H1 (cell line): ENCODE results near the gene KCNC3. TPM values are rescaled to one million over a fixed set of nuclear protein-coding genes. Genes with fewer than 3 reads are reported as not detected.

Source experiments
- CTCF ChIA-PET: fragments of 300-600 bp; sonication (Branson Sonifier 250); formaldehyde crosslinking; loops from one replicate; lab custom pipeline; 2021; ENCODE audit not compliant: partially characterized antibody; lab: Charles Lee
- POLR2A ChIA-PET: fragments of 300-600 bp; sonication (Branson Sonifier 250); formaldehyde crosslinking; loops from one replicate; lab custom pipeline; 2021; ENCODE audit warnings: inconsistent platforms; ENCODE audit not compliant: partially characterized antibody; lab: Charles Lee
- DNase-seq, 2 experiments: peaks; one replicate each; pipeline versions ENCODE4 v3.0.0 to v3.0.0-alpha.2; 2010 to 2022; ENCODE audit warnings: low spot score in 2 of 2, low read depth in 1 of 2, mixed read lengths in 1 of 2
- FAIRE-seq: peaks from 2 replicates; lab custom pipeline; 2011; peaks lifted over from hg19 to GRCh38; lab: Jason Lieb, UNC
- H2AFZ ChIP-seq: 2 replicates; pipeline ENCODE4 v1.8.1; 2012; ENCODE audit warnings: low read length, inconsistent platforms
- H2AK5ac ChIP-seq: 2 replicates; pipeline ENCODE4 v1.6.1; 2013; ENCODE audit warnings: low read depth, low read length
- H2BK120ac ChIP-seq: replicated peaks from 2 replicates; pipeline ENCODE3; 2013; ENCODE audit warnings: low read depth, low read length, inconsistent platforms
- H2BK12ac ChIP-seq: 2 replicates; pipeline ENCODE4 v1.6.1; 2013; ENCODE audit warnings: low read depth, low read length
- H2BK15ac ChIP-seq: 2 replicates; pipeline ENCODE4 v1.6.1; 2013; ENCODE audit warnings: low read length
- H2BK20ac ChIP-seq: 2 replicates; pipeline ENCODE4 v1.6.1; 2013; ENCODE audit warnings: low read length
- H2BK5ac ChIP-seq: 2 replicates; pipeline ENCODE4 v1.6.1; 2013; ENCODE audit warnings: low read depth, low read length
- H3K14ac ChIP-seq: 2 replicates; pipeline ENCODE4 v1.6.1; 2013; ENCODE audit warnings: inconsistent platforms; ENCODE audit not compliant: insufficient read length
- H3K18ac ChIP-seq: 2 replicates; pipeline ENCODE4 v1.6.1; 2013; ENCODE audit warnings: low read length; ENCODE audit errors: extremely low read depth
- H3K23ac ChIP-seq: 2 replicates; pipeline ENCODE4 v1.6.1; 2013; ENCODE audit warnings: inconsistent platforms; ENCODE audit not compliant: insufficient read length
- H3K23me2 ChIP-seq: 2 replicates; pipeline ENCODE4 v1.6.1; 2013; ENCODE audit warnings: low read depth, low read length
- H3K27ac ChIP-seq: 2 replicates; pipeline ENCODE4 v1.6.1; 2011; ENCODE audit warnings: low read depth, low read length, inconsistent platforms
- H3K27me3 ChIP-seq, 4 experiments: replicated peaks in 1 of 4; 1 replicate in 1 of 4; 2 replicates in 3 of 4; pipeline versions ENCODE4 v1.6.1 to v1.8.1; 2011 to 2013; ENCODE audit warnings: low read length in 3 of 4, mild to moderate bottlenecking in 3 of 4, inconsistent platforms in 2 of 4, mixed read lengths in 2 of 4, moderate library complexity in 1 of 4; ENCODE audit not compliant: control insufficient read depth in 3 of 4, insufficient read depth in 3 of 4; ENCODE audit errors: extremely low read depth in 1 of 4
- H3K36me3 ChIP-seq, 4 experiments: 2 replicates each; pipeline versions ENCODE4 v1.6.1 to v1.8.1; 2011 to 2013; ENCODE audit warnings: mild to moderate bottlenecking in 4 of 4, low read length in 3 of 4, moderate library complexity in 2 of 4, control low read depth in 1 of 4, inconsistent platforms in 1 of 4; ENCODE audit not compliant: insufficient read depth in 4 of 4, control insufficient read depth in 2 of 4
- H3K4ac ChIP-seq: replicated peaks from 2 replicates; pipeline ENCODE3; 2013; ENCODE audit warnings: low read length, low read depth, mixed read lengths, inconsistent platforms; ENCODE audit not compliant: insufficient read length
- H3K4me1 ChIP-seq, 4 experiments: replicated peaks in 1 of 4; 1 replicate in 1 of 4; 2 replicates in 3 of 4; pipeline versions ENCODE4 v1.6.1 to v1.8.1; 2011 to 2013; ENCODE audit warnings: low read length in 3 of 4, inconsistent platforms in 2 of 4, mixed read lengths in 1 of 4; ENCODE audit not compliant: insufficient read depth in 4 of 4, control insufficient read depth in 3 of 4
- H3K4me2 ChIP-seq, 2 experiments: 2 replicates each; pipeline versions ENCODE4 v1.6.1 to v1.8.1; 2011 to 2013; ENCODE audit warnings: low read depth in 2 of 2, low read length in 2 of 2, control low read depth in 1 of 2, inconsistent platforms in 1 of 2, mild to moderate bottlenecking in 1 of 2; ENCODE audit not compliant: insufficient read depth in 1 of 2
- H3K4me3 ChIP-seq, 4 experiments: fragments of 200-600, 300-600 bp in 1 of 4; sonication (generic), shearing (Covaris generic), sonication (Bioruptor Twin) in 1 of 4; 2 replicates each; pipeline versions ENCODE4 v1.5.1 to v1.8.1; 2011 to 2016; ENCODE audit warnings: low read length in 4 of 4, low read depth in 3 of 4, control low read depth in 2 of 4, inconsistent platforms in 2 of 4, mild to moderate bottlenecking in 2 of 4, mixed read lengths in 1 of 4, moderate library complexity in 1 of 4; ENCODE audit not compliant: insufficient read depth in 2 of 4; ENCODE audit errors: extremely low read depth in 1 of 4
- H3K56ac ChIP-seq: replicated peaks from 2 replicates; pipeline ENCODE3; 2013; ENCODE audit warnings: low read depth, mild to moderate bottlenecking, mixed read lengths, low read length, inconsistent platforms; ENCODE audit not compliant: insufficient read length
- H3K79me1 ChIP-seq: 2 replicates; pipeline ENCODE4 v1.6.1; 2013; ENCODE audit warnings: low read depth, low read length, control low read depth
- H3K79me2 ChIP-seq, 2 experiments: 2 replicates each; pipeline versions ENCODE4 v1.6.1 to v1.8.1; 2012 to 2013; ENCODE audit warnings: low read length in 2 of 2, mild to moderate bottlenecking in 2 of 2, inconsistent platforms in 1 of 2; ENCODE audit not compliant: insufficient read depth in 2 of 2, control insufficient read depth in 1 of 2
- H3K9ac ChIP-seq, 4 experiments: replicated peaks in 1 of 4; 1 replicate in 1 of 4; 2 replicates in 3 of 4; pipeline versions ENCODE4 v1.6.1 to v1.8.1; 2011 to 2013; ENCODE audit warnings: low read depth in 3 of 4, low read length in 3 of 4, control low read depth in 2 of 4, mild to moderate bottlenecking in 2 of 4, moderate library complexity in 2 of 4, inconsistent platforms in 1 of 4; ENCODE audit errors: extremely low read depth in 1 of 4
- H3K9me3 ChIP-seq, 2 experiments: 2 replicates each; pipeline versions ENCODE4 v1.6.1 to v1.8.1; 2012 to 2013; ENCODE audit warnings: mild to moderate bottlenecking in 2 of 2, moderate library complexity in 2 of 2, control low read depth in 1 of 2, inconsistent platforms in 1 of 2, low read depth in 1 of 2, low read length in 1 of 2, mixed read lengths in 1 of 2; ENCODE audit not compliant: insufficient read depth in 2 of 2
- H4K20me1 ChIP-seq, 2 experiments: replicated peaks in 1 of 2; 2 replicates each; pipeline versions ENCODE3 to v1.8.1; 2011 to 2013; ENCODE audit warnings: inconsistent platforms in 2 of 2, low read length in 2 of 2, mild to moderate bottlenecking in 1 of 2; ENCODE audit not compliant: insufficient read depth in 2 of 2, control insufficient read depth in 1 of 2
- H4K5ac ChIP-seq: 2 replicates; pipeline ENCODE4 v1.6.1; 2013; ENCODE audit warnings: low read length, low read depth, mixed read lengths, inconsistent platforms; ENCODE audit not compliant: insufficient read length
- H4K8ac ChIP-seq: 2 replicates; pipeline ENCODE4 v1.8.0; 2013; ENCODE audit warnings: mild to moderate bottlenecking, moderate library complexity, low read length, inconsistent platforms; ENCODE audit not compliant: insufficient read depth; ENCODE audit errors: extremely low read depth
- H4K91ac ChIP-seq: replicated peaks from 2 replicates; pipeline ENCODE3; 2013; ENCODE audit warnings: low read length, mixed read lengths, inconsistent platforms; ENCODE audit not compliant: insufficient read length
- BCL11A ChIP-seq, 2 experiments: IDR thresholded peaks; one replicate each; pipeline ENCODE4 v1.6.1; 2011; ENCODE audit warnings: low read depth in 2 of 2, low read length in 2 of 2, mild to moderate bottlenecking in 2 of 2
- CHD1 ChIP-seq: IDR thresholded peaks from 2 replicates; pipeline ENCODE4 v1.6.1; 2012; ENCODE audit warnings: low read depth, low read length, improper control_type of control experiment
- CHD2 ChIP-seq: IDR thresholded peaks from 2 replicates; pipeline ENCODE4 v1.6.1; 2012; ENCODE audit warnings: low read length, improper control_type of control experiment
- CTBP2 ChIP-seq: IDR thresholded peaks from 2 replicates; pipeline ENCODE4 v1.7.0; 2011; ENCODE audit warnings: borderline replicate concordance, mild to moderate bottlenecking, moderate library complexity, mixed read lengths, low read length; ENCODE audit not compliant: insufficient read depth, insufficient read length
- FOSL1 ChIP-seq: IDR thresholded peaks from 2 replicates; pipeline ENCODE4 v1.6.1; 2011; ENCODE audit warnings: mild to moderate bottlenecking, low read depth, low read length, moderate library complexity; ENCODE audit not compliant: insufficient read depth
- GABPA ChIP-seq: IDR thresholded peaks from 2 replicates; pipeline ENCODE4 v1.6.1; 2011; ENCODE audit warnings: mild to moderate bottlenecking, low read length, moderate library complexity, borderline replicate concordance; ENCODE audit not compliant: insufficient read depth
- NRF1 ChIP-seq: IDR thresholded peaks from 2 replicates; pipeline ENCODE4 v1.6.1; 2011; ENCODE audit warnings: mild to moderate bottlenecking, low read depth, low read length, improper control_type of control experiment
- RNF2 ChIP-seq: fragments of 200-900, 300-1000 bp; sonication (generic); IDR thresholded peaks from 2 replicates; pipeline ENCODE4 v1.7.1; 2016; ENCODE audit warnings: borderline replicate concordance, low read depth, mild to moderate bottlenecking, antibody characterized with exemption, low read length; ENCODE audit not compliant: poor library complexity, severe bottlenecking; ENCODE audit errors: missing control alignments
- SIRT6 ChIP-seq: IDR thresholded peaks from one replicate; pipeline ENCODE4 v1.7.1; 2012; ENCODE audit warnings: low read length, inconsistent platforms
- SUZ12 ChIP-seq: fragments of 200-600 bp; sonication (generic); IDR thresholded peaks from 2 replicates; pipeline ENCODE4 v1.6.1; 2012; ENCODE audit warnings: mild to moderate bottlenecking, inconsistent platforms, low read length, moderate library complexity, mixed read lengths
- TCF12 ChIP-seq: IDR thresholded peaks from 2 replicates; pipeline ENCODE4 v1.6.1; 2011; ENCODE audit warnings: low read depth, mild to moderate bottlenecking, low read length
- WGBS, 2 experiments: shearing (Covaris generic) in 1 of 2; methylation state at CpG; one replicate each; pipeline versions ENCODE4 v1.1.6 to v1.1.7; 2013 to 2015; ENCODE audit warnings: low lambda C conversion rate in 2 of 2, mixed read lengths in 2 of 2, inconsistent platforms in 1 of 2, low coverage in 1 of 2, missing lambda C conversion rate in 1 of 2; ENCODE audit not compliant: insufficient replicate concordance in 2 of 2, insufficient coverage in 1 of 2, insufficient read length in 1 of 2; ENCODE audit errors: extremely low coverage in 1 of 2, missing lambda C conversion rate in 1 of 2; 5-methylcytosine and 5-hydroxymethylcytosine counted together
- polyA plus RNA-seq, 7 experiments: library from polyadenylated mRNA; depleted of rRNA in 3 of 7; stranded (reverse) in 5 of 7; unstranded in 2 of 7; fragments of >200 nt in 5 of 7; fragments of 200-250 nt in 2 of 7; gene quantifications; 1 replicate in 5 of 7; 2 replicates in 1 of 7; 4 replicates in 1 of 7; pipeline versions ENCODE4 v1.2.1 to v1.2.3, GENCODE V29; 2011 to 2013; ENCODE audit warnings: missing spikeins in 2 of 7, mixed read lengths in 2 of 7
- total RNA-seq: library from RNA; stranded (reverse); fragmentation: NEBNext Ultra II Directional; extraction: Animal tissue kit (Norgen Biotek cat#: 25700); gene quantifications from 2 replicates; pipeline ENCODE4 v1.2.1, GENCODE V29; 2021
- TF ChIP-seq, protein P1 (sequence below): IDR thresholded peaks from 2 replicates; pipeline ENCODE4 v1.6.1; 2012; ENCODE audit warnings: inconsistent platforms

Gene KCNC3
- total and polyA plus RNA-seq, 2 of the 8 experiments (the other 6 are each of a cell fraction or from before 2014, with no cell fraction given), result 3.9 to 7.2 TPM

DNA sequence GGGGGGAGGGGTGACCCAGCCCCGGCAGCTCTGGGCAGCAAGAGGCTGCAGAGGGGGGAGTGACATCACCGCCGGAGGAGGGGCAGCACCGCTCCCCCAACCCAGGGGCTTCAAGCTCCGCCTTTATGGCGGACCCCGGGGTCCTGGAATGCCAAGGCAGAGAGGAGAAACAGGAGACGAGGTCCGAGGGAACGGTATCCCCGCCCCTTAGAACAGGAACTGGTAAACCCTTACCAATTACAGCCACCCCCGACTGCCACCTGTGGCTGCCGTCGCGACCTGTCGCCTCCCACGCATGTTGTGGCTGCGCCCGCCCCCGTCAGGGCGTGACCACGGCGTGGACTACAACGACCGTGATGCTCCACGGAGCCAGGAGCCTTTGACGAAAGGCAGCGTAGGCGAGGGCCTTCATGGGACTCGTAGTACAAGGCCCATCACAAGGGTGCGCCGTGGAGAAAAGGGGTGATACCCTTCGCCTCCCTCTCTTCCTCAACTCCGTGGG, 4.1 kb upstream of the KCNC3 start:
- peak overlapping the region; percentile 55 to 92 (median 76); a peak in 6 of 7 replicates for H3K9ac ChIP-seq
- H4K5ac ChIP-seq, result peak overlapping the region; percentile 98
- H3K18ac ChIP-seq, result peak overlapping the region; percentile 93
- H3K27me3 ChIP-seq, result peaks cover 0 to 2% (median 0%) of the 10 kb centered on the region in 4 experiments; a peak in 2 of 7 replicates
- peaks cover 2 to 21% (median 13%) of the 10 kb centered on the region in 4 experiments for H3K4me1 ChIP-seq
- no peak overlapping the region for H2AK5ac ChIP-seq
- ChIA-PET POLR2A (interaction anchor here (0.7 to 2.8 kb wide), 18 partner anchors 9 to 145 kb away, joined by 3 to 17 read pairs (median 4); partner anchors contain the start of gene POLD1), CTCF (interaction anchor here (1.2 to 1.6 kb wide), 6 partner anchors 18 to 127 kb away, joined by 3 to 5 read pairs (median 4); no protein-coding TSS in a partner anchor)
- H3K27ac ChIP-seq, result peak overlapping the region; percentile 95
- H2BK120ac ChIP-seq, result peak overlapping the region; percentile 100
- H3K36me3 ChIP-seq, result no peaks in the 10 kb centered on the region
- H3K14ac ChIP-seq, result peak overlapping the region; percentile 73
- H2BK15ac ChIP-seq, result 0 out of 2 replicates have a peak overlapping the region, but pooled peaks have one; percentile 61
- peak overlapping the region; percentile 23; the same call in 1 of the 2 replicates for H2BK20ac ChIP-seq
- peak overlapping the region; percentile 98 for H3K4ac ChIP-seq
- H3K79me1 ChIP-seq, result no peaks in the 10 kb centered on the region; the same call in 1 of the 2 replicates
- peaks cover 3 to 6% of the 10 kb centered on the region in 2 experiments; a peak in 2 of 4 replicates for H3K79me2 ChIP-seq
- peak overlapping the region; percentile 75 to 98 for H3K4me2 ChIP-seq
- H2BK12ac ChIP-seq, result peak overlapping the region; percentile 97; the same call in 1 of the 2 replicates
- H2BK5ac ChIP-seq, result peak overlapping the region; percentile 97
- H2AFZ ChIP-seq, result peak overlapping the region; percentile 100
- H3K23ac ChIP-seq, result no peak overlapping the region
- H4K91ac ChIP-seq, result peak overlapping the region; percentile 98
- 1% methylated on average over 23 of the region's 34 CpGs; no CpG with 5 or more reads in 1 of the 2 experiments for WGBS, 2 experiments
- H3K56ac ChIP-seq, result peak overlapping the region; percentile 55
- peaks cover 34% of the 10 kb centered on the region for H3K23me2 ChIP-seq
- no peaks in the 10 kb centered on the region for H3K9me3 ChIP-seq
- H4K20me1 ChIP-seq, result peaks cover 0 to 1% of the 10 kb centered on the region in 2 experiments
- peak; percentile 86 to 93 for DNase-seq
- peak overlapping the region; percentile 99 for H4K8ac ChIP-seq
- FAIRE-seq, result no peak
- H3K4me3 ChIP-seq, result peak overlapping the region; percentile 74 to 96 (median 86)
- TF ChIP-seq GABPA (no peak), TCF12 (no peak), FOSL1 (no peak), BCL11A (IDR thresholded peaks at IDR 0.05; ENCODE audit: low read depth in 2 of 2, low read length in 2 of 2) (no peak), SUZ12 (no peak; the same call in 1 of the 2 replicates), CHD2 (peak; percentile 25; the same call in 1 of the 2 replicates), CHD1 (no peak), CTBP2 (no peak), SIRT6 (no peak), RNF2 (no peak), NRF1 (no peak)
- TF ChIP-seq, protein P1, sequence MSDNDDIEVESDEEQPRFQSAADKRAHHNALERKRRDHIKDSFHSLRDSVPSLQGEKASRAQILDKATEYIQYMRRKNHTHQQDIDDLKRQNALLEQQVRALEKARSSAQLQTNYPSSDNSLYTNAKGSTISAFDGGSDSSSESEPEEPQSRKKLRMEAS, result no peak; the same call in 1 of the 2 replicates
